Sigmoid colon (tissue), 4 donors: ENCODE data around the gene SIK3.

Experiments
- EP300 ChIP-seq, 4 donors: sonication (generic); formaldehyde crosslinking; IDR thresholded peaks; one replicate each; pipeline ENCODE4 v1.6.1; 2017; ENCODE audit warnings: antibody characterized with exemption in 4 of 4
- POLR2A ChIP-seq, 2 donors: fragments of 450-650 bp; IDR thresholded peaks; one replicate each; pipeline ENCODE4 v1.6.1; 2016; ENCODE audit warnings: antibody characterized with exemption in 2 of 2, mild to moderate bottlenecking in 2 of 2, moderate library complexity in 2 of 2
- POLR2AphosphoS5 ChIP-seq, 4 donors: sonication (generic); formaldehyde crosslinking; IDR thresholded peaks; one replicate each; pipeline ENCODE4 v1.6.1; 2017; ENCODE audit warnings: antibody characterized with exemption in 4 of 4
- TF ChIP-seq, protein P1 (sequence below), 4 experiments: fragments of 450-650 bp in 3 of 4; fragments of 200-600 bp in 1 of 4; IDR thresholded peaks; one replicate each; pipeline ENCODE4 v1.5.1; 2016 to 2019; ENCODE audit warnings: antibody characterized with exemption in 4 of 4, mild to moderate bottlenecking in 3 of 4, moderate library complexity in 2 of 4

DNA sequence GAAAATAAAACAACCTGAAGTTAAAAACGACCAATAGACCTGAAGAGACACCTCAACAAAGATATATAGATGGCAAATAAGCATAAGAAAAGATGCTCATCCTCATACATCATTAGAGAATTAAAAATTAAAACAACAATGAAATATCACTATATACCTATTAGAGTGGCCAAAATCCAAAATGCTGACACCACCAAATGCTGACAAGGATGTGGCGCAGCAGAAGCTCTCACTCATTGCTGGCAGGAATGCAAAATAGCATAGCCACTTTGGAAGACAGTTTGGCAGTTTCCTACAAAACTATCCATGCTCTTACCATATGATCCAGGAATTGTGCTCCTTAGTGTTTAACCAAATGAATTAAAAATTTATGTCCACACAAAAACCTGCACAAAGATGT lies 205.9 kb downstream of the SIK3 start:
- TF ChIP-seq, protein P1, sequence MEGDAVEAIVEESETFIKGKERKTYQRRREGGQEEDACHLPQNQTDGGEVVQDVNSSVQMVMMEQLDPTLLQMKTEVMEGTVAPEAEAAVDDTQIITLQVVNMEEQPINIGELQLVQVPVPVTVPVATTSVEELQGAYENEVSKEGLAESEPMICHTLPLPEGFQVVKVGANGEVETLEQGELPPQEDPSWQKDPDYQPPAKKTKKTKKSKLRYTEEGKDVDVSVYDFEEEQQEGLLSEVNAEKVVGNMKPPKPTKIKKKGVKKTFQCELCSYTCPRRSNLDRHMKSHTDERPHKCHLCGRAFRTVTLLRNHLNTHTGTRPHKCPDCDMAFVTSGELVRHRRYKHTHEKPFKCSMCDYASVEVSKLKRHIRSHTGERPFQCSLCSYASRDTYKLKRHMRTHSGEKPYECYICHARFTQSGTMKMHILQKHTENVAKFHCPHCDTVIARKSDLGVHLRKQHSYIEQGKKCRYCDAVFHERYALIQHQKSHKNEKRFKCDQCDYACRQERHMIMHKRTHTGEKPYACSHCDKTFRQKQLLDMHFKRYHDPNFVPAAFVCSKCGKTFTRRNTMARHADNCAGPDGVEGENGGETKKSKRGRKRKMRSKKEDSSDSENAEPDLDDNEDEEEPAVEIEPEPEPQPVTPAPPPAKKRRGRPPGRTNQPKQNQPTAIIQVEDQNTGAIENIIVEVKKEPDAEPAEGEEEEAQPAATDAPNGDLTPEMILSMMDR (IDR thresholded peaks at IDR 0.05): no peak
- TF ChIP-seq POLR2AphosphoS5 (IDR thresholded peaks at IDR 0.05) (no peak), EP300 (IDR thresholded peaks at IDR 0.05) (no peak), POLR2A (IDR thresholded peaks at IDR 0.05) (no peak)
